HL-60 (cell line): ENCODE results near the gene FOXE3.

ENCODE experiments used
- DNase-seq, 2 experiments: peaks; one replicate each; pipeline ENCODE4 v3.0.0-alpha.2; 2010 to 2020; ENCODE audit warnings: low read depth in 1 of 2, low spot score in 1 of 2
- H3K27ac ChIP-seq: fragments of 250-450 bp; sonication (Bioruptor Pico); replicated peaks from 2 replicates; pipeline ENCODE4 v1.5.1; 2020; ENCODE audit warnings: mild to moderate bottlenecking, moderate library complexity
- H3K27me3 ChIP-seq: fragments of 250-450 bp; sonication (Bioruptor Pico); 2 replicates; pipeline ENCODE4 v1.5.1; 2021; ENCODE audit warnings: mild to moderate bottlenecking, moderate library complexity; ENCODE audit not compliant: insufficient read depth, poor library complexity, severe bottlenecking
- H3K4me3 ChIP-seq: replicated peaks from 2 replicates; pipeline ENCODE4 v1.5.1; 2011; ENCODE audit warnings: mild to moderate bottlenecking, control low read depth, low read length; ENCODE audit not compliant: insufficient read depth
- GABPA ChIP-seq: IDR thresholded peaks from 2 replicates; pipeline ENCODE4 v1.6.1; 2012; ENCODE audit warnings: low read depth
- POLR2AphosphoS5 ChIP-seq: IDR thresholded peaks from 2 replicates; pipeline ENCODE4 v1.6.1; 2012; ENCODE audit warnings: low read depth
- SPI1 ChIP-seq: IDR thresholded peaks from 2 replicates; pipeline ENCODE4 v1.6.1; 2012; ENCODE audit warnings: low read depth, mild to moderate bottlenecking, borderline replicate concordance
- TF ChIP-seq, protein P1 (sequence below): IDR thresholded peaks from 2 replicates; pipeline ENCODE4 v1.6.1; 2012; ENCODE audit warnings: low read depth; ENCODE audit not compliant: insufficient replicate concordance
- TF ChIP-seq, protein P2 (sequence below): IDR thresholded peaks from one replicate; pipeline ENCODE4 v1.5.1; 2011; ENCODE audit warnings: low read length, control low read depth, inconsistent platforms; ENCODE audit not compliant: insufficient read depth

Gene FOXE3

DNA sequence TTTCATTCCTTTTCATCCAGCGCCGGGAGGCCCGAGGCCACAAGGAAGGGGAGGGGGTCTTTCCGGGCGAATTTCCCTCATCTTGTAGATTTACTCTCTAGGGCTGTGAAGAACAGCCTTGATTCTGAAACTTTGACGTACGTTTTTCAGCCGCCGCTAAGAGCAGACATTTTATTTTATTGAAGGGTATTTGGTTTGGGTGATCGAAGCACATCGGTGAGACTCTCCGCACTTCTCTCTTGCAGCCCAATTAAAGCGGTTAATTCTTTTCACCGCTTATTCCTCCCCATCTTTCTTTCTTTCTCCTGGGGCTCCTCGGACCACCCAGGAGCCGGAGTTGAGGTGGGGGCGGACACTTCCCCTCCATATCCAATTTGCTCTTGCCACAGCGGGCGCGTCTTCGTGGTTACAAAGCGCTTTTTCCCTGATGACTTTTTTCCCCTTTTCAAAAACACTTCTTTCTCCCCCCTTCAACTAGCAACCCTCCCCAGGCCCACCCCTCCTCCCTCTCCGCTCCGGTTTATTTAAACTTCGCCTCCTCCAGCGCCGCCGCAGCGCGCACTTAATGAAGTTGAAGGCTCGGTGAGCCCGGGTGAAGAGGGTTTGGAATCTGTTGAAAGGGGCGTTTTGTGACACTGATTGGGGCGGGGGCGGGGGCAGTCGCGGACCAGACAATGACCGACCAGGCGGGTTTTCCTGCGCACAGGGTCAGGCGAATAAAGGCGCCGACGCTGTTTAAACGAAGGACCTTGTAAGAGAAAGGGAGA lies 27.6 kb downstream of the FOXE3 start:
- peaks cover 75% of the 10 kb centered on the region for H3K27me3 ChIP-seq

GRCh38 chr1:47444297-47444561 lies 28.1 kb downstream of the FOXE3 start:
- DNase-seq = no peak
- H3K4me3 ChIP-seq = no peak overlapping the region
- no peak overlapping the region for H3K27ac ChIP-seq
- TF ChIP-seq POLR2AphosphoS5 (no peak), GABPA (no peak), SPI1 (no peak)
- TF ChIP-seq, protein P1, sequence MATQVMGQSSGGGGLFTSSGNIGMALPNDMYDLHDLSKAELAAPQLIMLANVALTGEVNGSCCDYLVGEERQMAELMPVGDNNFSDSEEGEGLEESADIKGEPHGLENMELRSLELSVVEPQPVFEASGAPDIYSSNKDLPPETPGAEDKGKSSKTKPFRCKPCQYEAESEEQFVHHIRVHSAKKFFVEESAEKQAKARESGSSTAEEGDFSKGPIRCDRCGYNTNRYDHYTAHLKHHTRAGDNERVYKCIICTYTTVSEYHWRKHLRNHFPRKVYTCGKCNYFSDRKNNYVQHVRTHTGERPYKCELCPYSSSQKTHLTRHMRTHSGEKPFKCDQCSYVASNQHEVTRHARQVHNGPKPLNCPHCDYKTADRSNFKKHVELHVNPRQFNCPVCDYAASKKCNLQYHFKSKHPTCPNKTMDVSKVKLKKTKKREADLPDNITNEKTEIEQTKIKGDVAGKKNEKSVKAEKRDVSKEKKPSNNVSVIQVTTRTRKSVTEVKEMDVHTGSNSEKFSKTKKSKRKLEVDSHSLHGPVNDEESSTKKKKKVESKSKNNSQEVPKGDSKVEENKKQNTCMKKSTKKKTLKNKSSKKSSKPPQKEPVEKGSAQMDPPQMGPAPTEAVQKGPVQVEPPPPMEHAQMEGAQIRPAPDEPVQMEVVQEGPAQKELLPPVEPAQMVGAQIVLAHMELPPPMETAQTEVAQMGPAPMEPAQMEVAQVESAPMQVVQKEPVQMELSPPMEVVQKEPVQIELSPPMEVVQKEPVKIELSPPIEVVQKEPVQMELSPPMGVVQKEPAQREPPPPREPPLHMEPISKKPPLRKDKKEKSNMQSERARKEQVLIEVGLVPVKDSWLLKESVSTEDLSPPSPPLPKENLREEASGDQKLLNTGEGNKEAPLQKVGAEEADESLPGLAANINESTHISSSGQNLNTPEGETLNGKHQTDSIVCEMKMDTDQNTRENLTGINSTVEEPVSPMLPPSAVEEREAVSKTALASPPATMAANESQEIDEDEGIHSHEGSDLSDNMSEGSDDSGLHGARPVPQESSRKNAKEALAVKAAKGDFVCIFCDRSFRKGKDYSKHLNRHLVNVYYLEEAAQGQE = no peak
- TF ChIP-seq, protein P2, sequence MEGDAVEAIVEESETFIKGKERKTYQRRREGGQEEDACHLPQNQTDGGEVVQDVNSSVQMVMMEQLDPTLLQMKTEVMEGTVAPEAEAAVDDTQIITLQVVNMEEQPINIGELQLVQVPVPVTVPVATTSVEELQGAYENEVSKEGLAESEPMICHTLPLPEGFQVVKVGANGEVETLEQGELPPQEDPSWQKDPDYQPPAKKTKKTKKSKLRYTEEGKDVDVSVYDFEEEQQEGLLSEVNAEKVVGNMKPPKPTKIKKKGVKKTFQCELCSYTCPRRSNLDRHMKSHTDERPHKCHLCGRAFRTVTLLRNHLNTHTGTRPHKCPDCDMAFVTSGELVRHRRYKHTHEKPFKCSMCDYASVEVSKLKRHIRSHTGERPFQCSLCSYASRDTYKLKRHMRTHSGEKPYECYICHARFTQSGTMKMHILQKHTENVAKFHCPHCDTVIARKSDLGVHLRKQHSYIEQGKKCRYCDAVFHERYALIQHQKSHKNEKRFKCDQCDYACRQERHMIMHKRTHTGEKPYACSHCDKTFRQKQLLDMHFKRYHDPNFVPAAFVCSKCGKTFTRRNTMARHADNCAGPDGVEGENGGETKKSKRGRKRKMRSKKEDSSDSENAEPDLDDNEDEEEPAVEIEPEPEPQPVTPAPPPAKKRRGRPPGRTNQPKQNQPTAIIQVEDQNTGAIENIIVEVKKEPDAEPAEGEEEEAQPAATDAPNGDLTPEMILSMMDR = no peak
- peaks cover 79% of the 10 kb centered on the region for H3K27me3 ChIP-seq

More for the DNA sequence above, 27.6 kb downstream of the FOXE3 start:
- Histone ChIP-seq H3K27ac (no peak overlapping the region), H3K4me3 (no peak overlapping the region)
- no peak for DNase-seq
- TF ChIP-seq, protein P1 = no peak
- TF ChIP-seq SPI1 (no peak), GABPA (no peak), POLR2AphosphoS5 (no peak)
- TF ChIP-seq, protein P2 = no peak

- no peak overlapping the region for H3K27ac ChIP-seq
- peaks cover 79% of the 10 kb centered on the region for H3K27me3 ChIP-seq
- no peak for TF ChIP-seq SPI1
- TF ChIP-seq, protein P1 = no peak
- no peak for TF ChIP-seq POLR2AphosphoS5
- no peak for TF ChIP-seq GABPA
- no peak for DNase-seq
- no peak overlapping the region for H3K4me3 ChIP-seq
Measured at GRCh38 chr1:47444562-47445465, 28.7 kb downstream of the FOXE3 start.
